ENCODE results near the gene POLR3K.

DNA sequence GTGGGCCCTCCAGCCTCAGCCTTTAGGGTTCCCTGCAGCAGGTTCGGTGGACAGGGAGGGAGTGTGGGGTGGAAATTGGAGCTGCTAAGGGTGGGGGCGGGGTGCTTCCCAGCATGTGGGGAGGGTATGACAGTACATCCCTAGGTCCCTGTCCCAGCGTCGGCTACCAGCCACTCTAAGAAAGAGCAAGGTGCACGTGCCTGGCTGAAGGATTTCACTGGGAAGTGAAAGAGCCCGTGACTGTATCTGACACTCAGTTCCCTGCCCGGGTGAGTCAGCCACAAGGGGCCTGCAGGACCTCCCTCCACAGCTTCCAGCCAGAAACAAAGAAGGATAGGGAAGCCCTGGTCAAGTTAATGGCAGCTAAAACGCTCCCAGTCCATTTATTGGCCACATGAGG is 4.3 kb upstream of the POLR3K start:
- no peak for TF ChIP-seq CTCF (IDR thresholded peaks at IDR 0.05; ENCODE audit: low read length)
- no peak for TF ChIP-seq EZH2 (IDR thresholded peaks at IDR 0.05; ENCODE audit: borderline replicate concordance, low read length)

Measured in OCI-LY1 (cell line).